H4 (cell line): ENCODE data around the gene SH3BP5L. TPM values are rescaled to one million over a fixed set of nuclear protein-coding genes. Genes with fewer than 3 reads are reported as not detected.
"Not testable (repeated sequence)": the region's sequence is repeated elsewhere in the genome, so short reads cannot be mapped to it uniquely, and the experiment has no call there.

Experiments
- DNase-seq: peaks from one replicate; pipeline ENCODE4 v3.0.0-alpha.2; 2015; ENCODE audit warnings: low spot score
- total RNA-seq: library from RNA; depleted of rRNA; stranded (reverse); fragments of >200 nt; shearing (Covaris generic); gene quantifications from 2 replicates; pipeline ENCODE4 v1.2.3, GENCODE V29; 2014

Gene SH3BP5L
- total RNA-seq, 1 experiment from 2014 or later: 9.1 TPM

DNA sequence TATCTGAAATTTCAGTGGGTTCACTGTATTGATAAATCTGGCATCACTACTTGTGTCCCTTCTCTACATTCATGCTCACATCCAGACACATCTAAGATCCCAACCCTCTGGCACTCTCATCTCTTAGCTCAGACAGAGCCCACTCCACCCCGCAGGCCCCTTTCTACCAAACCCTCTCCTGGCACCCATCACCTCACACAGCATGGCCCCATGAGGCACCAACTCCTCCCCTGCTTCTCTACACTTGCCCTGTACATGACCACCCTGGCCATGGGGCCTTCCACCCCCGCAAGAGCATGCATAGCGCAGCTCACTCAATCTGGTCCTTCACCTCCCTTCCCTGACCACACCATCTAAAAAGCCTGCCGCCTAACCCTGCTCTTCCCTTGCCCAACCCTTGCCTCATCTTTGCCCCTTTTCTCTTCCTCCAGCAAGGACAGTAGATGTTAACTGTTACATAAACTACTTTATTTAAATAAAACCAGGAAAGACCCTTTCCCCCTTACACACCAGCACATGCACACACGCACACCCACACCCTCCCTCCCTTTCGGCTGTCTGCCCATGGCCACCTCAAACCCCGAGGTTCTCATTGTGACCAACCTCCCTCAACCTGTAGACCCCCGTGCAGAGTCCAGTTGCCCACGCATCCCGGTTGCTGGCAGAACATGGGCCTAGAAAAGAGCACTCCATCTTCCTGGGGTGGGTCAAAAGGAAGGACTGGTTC lies 15.6 kb downstream of the SH3BP5L start:
- no peak for DNase-seq

DNA sequence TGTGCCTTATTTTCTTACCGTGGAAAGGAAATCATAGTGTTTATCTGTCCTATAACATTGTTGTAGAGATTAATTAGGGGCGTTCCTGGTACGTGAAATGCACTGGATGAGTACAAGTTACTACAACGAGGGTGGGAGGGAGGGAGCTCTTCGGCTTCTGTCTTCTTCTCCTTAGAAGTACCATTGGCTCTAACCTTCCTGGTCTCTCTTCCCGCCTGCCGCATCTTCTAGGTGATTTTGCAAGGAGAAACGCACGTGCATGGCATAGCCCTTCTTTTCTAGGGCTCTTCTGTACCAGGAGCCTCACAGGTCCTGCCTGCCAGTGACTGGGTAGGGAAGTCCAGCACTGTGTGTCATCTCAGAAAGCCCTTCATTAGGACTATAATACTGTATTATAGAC lies 16.8 kb downstream of the SH3BP5L start:
- DNase-seq: no peak

DNA sequence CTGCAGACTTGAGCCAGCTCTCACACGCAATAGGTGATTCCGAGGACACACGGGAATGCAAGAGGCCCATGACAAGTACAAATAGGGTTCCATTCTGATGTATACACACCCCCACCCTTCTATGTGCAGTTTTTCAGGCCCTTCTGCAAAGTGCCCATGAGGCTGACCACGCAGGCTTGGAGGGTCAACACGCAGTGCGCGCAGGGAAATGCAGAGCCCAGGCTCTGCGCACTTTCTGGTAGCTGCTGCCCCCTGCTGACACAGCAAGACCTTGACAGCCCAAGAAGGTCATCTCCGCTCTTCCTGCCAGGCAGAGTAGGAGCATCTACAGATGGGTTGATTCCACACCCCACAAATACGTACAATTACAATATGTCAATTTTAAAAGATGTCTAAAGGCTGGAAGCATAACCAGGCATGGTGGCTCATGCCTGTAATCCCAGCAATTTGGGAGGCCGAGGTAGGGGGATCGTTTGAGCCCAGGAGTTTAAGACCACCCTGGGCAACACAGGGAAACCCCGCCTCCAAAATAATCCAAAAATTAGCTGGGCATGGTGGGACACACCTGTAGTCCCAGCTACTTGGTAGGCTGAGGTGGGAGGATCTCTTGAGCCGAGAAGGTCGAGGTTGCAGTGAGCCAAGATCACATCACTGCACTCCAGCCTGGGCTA lies 18.5 kb downstream of the SH3BP5L start:
- DNase-seq: peak; percentile 44

DNA sequence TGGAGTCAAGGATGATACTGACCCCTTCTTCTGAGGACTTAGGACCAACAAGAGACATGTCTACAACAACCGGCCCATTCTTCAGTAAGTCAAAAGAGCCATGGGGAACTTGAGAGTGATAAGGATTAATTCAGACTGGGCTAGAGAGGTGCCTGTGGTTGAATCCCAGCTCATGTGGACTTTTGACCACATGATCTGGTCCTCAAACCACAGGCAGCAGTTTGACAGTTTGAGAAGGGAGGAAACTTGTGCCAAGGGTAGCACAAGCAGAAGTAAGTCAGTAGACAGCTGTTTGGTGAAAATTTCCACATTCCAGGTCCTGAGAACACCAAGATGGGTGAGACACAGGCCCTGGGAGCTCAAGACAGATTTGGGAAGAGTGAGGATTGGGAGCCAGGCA lies 19.8 kb downstream of the SH3BP5L start:
- no peak for DNase-seq

DNA sequence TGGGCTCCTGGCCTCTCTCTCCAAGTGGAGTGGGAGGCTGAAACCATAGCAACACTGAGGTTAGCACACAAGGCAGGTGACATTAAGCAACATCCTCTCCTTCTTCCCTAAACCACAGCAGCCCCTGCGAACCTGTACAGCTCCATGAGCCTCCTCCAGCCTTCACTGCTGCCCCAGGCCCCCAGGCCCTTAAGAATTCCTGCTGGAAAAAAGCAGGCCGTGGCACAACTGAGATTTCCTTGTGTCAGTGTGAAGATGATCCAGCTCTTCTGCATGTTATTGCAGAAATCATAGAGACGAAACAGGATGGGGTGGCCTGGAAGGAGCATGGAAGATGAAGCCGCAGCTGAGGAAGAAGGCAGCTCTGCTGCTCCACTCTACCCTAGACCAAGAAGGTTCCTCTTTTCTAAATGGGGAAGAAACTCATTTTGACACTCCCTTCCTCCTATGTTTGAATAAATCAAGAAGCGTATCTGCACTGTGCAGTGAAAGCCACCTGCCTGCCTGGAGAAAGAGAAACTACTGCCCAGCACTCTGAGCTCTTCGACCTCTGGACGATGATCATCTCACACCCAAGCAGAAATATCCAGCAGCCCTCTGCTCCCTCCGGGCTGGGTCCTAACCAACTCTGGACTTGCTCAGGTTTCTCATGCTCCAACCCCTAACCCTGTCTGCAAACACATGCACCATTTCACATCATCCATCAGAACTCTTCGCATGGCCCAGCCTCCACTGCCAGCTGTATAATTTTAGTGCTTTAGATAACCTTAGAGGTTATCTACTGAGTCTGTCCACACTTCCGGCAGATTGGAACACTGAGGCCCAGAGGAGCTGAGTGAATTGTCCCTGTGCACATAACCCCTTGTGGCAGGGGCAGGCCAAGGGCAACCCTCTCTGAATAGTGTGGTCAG lies 20.7 kb downstream of the SH3BP5L start:
- no peak for DNase-seq

DNA sequence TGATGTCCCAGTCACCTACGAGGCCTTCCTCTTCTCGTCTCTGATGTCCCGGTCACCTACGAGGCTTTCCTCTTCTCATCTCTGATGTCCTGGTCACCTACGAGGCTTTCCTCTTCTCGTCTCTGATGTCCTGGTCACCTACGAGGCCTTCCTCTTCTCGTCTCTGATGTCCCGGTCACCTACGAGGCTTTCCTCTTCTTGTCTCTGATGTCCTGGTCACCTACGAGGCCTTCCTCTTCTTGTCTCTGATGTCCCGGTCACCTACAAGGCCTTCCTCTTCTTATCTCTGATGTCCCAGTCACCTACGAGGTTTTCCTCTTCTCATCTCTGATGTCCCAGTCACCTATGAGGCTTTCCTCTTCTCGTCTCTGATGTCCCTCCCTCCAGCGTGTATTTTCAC lies 22.2 kb downstream of the SH3BP5L start:
- not testable (repeated sequence) for DNase-seq

DNA sequence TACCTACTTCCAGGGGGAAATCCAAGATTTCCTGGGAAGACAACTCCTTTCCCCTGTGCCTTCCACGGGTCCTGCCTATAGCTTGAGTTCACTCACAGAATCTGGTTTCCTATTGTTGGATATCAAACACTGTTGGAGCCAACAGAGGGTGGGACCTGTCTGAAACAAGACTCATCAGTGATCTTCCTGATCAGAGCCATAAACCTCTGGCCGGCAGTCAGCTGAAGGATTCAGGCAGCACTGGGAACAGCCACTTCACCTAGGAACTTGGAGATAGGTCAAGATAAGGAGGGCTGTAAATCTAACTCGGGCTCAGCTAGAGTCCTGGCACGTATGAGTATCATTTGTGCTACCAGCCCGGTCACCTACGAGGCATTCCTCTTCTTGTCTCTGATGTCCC lies 23.3 kb downstream of the SH3BP5L start:
- DNase-seq: no peak

DNA sequence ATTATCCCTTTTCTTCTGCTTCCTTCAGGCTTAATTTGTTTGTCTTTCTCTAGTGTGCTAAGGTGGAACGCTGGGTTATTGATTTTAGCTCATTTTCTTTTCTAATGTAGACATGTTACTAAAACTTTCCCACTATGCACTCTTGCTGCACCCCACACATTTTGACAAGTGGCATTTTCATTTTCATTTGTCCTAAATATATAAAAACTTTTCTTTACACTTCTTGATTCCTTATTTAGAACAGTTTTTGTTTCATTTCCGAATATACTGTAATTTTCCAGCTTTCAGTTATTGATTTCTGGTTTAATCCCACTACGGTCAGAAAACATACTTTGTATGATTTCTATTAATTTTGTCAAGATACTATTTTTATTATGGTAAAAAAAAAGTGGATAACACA lies 25.3 kb downstream of the SH3BP5L start:
- DNase-seq: no peak

DNA sequence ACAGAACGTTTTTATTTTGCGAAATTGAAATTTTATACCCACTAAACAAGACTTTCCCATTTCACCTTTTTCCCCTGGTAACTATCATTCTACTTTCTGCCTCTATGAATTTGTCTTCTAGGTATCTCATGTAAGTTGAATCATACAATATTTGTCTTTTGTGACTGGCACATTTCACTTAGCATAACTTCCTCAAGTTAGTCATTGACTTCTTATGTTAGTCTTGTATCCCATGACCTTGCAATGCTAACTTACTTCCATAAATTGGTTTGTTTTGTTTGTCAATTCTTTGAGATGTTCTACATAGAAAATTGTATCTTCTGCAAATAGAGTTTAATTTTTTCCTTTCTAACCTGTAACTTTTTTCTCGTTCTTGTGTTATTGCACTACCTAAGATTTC lies 26.9 kb downstream of the SH3BP5L start:
- no peak for DNase-seq

DNA sequence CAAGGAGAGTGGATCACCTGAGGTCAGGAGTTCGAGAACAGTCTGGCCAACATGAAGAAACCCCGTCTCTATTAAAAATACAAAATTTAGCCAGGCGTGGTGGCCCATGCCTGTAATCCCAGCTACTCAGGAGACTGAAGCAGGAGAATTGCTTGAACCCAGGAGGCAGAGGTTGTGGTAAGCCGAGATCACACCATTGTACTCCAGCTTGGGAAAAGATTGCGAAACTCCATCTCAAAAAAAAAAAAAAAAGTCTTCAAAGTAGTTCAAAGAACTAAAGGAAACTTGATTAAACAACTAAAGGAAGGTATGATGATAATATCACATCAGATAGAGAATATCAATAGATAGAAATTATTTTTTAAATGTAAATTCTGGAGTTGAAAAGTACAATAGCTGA lies 31.1 kb downstream of the SH3BP5L start:
- not testable (repeated sequence) for DNase-seq

DNA sequence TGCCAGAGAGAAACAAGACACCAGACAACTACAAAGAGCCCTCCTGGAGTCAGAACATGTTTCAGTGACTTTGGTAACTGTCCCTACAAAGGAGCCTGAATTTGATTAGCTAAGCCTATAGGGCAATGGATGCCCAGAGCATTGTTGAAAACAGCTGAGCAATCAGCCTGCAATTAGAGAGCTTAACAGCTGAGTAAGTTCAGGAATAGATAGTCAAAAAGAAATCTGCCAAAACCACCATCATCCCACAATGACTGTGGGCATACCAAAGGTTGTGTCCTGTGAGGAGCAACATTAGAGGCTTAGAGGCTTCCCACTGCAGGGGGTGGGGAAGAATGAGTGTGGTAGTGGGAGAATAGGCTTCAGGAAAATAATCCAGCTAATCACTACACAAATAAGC lies 32.1 kb downstream of the SH3BP5L start:
- DNase-seq: no peak

DNA sequence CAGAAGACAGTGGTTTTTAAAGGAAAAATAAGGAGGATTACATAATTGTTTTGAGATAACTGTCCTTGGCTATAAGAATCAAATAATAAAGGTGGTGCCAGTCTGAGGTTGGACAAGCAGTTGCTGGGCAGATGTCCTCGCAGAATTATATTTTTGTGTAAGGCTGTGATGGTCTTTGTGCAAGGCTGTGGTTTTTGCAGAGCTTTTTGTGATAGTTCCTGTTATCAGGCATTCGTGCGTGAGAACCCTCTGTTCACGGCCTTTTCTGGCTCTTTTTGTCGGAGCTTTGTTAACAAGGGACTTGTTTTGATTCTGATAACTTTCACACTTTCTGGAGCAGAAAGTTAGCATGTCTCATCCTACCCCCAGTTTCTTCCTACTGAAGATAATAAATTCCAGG lies 33.4 kb downstream of the SH3BP5L start:
- no peak for DNase-seq

DNA sequence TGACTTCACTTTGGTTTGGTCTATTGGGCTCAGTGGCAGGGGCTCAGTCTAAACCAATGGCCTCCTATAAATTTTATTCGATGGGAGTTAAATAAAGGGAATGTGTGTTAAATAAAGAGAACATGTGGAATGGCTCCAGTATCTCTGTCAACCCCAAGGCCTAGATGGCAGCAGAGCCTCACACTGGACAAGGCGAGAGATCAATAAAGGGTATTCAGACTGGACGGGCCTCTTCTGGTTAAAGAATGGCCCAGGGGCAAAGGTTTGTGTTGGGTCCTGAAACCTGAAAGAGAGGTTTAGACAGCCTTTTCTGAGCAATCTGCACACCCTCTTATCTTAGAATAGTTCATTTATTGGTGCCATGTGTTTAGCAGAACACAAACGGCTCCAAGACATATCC lies 34.7 kb downstream of the SH3BP5L start:
- DNase-seq: no peak

DNA sequence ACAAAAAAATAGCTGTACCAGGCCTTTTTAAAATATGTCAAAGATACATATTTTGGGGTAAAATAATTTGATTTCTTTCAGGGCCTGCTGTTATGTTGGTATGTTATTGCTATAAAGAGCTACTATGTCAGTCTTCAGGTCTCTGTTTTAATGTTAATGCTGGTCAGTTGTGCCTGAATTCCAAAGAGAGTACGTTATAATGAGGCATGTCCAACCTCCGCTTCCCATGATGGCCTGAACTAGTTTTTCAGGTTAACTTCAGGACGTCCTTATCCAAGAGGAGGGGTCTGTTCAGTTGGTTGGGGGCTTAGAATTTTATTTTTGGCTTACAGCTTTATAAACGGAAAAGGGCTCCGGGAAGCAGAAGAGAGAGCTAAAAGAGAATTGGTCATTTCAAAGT lies 35.3 kb downstream of the SH3BP5L start:
- DNase-seq: no peak

DNA sequence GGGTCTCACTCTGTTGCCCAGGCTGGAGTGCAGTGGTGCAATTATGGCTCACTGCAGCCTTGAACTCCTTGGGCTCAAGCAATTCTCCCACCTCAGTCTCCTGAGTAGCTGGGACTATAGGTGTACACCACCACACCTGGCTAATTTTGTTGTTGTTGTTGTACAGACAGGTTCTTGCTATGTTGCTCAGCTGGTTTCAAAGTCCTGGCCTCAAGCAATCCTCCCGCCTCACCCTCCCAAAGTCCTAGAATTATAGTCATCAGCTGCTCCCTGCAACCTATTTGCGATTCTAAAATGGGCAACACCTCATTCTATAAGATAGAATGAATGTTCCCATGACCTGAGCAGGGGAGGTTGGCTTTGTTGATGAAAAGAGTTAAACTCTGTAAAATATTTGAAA lies 36.4 kb downstream of the SH3BP5L start:
- not testable (repeated sequence) for DNase-seq

DNA sequence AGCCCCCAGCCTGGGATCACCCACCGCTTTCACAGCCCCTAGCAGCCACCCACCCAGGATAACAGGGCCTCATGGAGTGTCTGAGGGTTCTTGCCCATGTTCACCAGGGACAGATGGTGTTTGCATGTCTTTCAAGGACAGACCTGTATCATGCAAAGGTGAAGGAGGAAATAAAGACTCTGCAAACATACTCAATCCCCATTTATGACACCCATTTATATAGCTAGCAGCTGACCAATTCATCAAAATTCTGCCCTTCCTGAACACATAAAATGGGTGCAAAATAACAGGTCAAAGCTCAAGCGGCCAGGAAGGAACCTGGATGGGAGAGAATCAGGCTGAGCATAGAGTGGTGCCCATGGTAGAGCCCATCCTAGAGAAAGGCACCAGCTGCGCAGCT lies 37.4 kb downstream of the SH3BP5L start:
- DNase-seq: no peak

DNA sequence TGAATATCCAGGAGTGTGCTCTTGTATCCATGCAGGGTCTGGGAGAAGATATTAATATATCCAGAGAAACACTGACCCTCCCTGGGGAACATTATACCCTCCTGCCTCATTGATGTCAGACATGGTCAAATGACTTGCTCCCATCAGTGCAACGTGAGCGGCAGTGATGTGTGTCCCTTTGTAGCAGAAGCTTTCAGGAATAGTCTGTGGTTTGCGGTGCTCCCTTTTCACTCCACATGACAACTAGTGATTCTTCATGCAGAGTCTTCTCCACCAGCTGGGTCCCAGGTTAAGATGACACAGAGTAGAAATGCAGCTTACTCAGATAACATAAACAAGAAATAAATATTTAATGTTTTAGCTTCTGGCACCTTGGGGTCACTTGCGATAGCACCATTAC lies 38.3 kb downstream of the SH3BP5L start:
- DNase-seq: no peak

DNA sequence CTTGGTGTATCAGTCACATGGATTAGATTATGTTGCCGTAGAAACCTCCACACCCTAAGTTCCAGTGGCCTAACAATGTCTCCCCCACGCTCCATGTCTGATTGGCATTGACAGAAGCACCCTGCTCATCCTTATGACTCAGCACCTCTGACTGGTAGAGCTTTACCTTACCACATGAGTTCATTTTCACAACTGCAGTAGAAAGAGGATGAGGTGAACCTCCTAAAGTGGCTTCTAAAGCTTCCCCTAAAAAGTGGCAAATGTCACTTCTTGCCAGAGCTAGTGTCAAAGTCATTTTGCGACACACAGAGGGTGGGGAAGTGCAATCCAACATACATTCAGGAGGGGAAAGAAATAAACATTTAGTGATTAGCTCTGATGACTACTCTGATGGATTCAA lies 39.6 kb downstream of the SH3BP5L start:
- no peak for DNase-seq

DNA sequence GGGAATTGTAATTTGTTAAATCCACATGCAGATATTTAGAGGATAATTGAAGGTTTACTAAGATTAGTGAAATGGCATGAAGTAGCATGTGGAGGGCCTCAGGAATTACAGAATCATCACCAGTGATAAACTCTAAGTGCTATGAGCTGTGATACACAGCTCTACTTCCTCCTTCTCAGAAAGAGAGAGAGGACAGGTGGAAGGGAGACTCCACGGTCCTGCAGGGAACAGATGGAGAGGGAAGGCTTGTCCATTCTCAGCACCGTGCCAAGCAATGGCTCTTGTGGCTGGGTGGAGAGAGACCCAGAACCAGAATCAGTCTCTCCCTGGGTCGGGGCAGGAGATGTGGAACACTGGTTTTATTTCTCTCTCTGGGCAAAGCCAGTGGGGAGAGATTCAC lies 42.3 kb downstream of the SH3BP5L start:
- DNase-seq: no peak

DNA sequence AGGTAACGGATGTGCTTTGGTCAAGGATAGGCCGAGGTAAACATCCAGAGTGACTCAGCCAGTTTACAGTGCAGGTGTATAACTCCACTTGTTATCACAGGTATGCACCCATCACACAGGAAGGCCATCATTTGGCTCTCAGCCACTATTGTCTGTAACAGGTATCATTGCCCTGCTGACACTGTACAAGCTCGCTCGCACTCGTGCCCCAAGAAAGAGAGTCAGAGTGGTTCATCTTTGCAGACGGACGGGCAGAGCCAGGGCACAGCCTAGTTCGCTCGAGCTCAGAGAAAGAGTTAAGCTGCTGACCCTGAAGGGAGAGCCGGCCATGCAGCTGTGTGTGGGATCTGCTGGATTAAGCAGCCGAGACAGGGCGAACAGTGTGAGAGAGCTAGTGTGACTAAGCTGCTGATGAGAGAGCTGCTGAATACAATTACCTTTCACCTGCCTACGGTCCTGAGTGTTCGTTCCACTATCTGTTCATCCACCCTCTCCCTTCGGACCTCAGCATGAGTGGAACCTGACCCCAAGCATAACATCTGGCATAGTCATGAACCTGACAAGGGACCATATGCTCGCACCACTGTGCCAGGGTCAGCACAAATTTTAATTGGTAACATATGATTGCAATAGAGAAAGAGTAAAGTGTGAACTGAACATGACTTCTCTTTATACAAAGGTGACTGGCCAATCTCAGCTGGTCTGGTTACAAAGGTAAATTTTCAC lies 43.1 kb downstream of the SH3BP5L start:
- DNase-seq: no peak

DNA sequence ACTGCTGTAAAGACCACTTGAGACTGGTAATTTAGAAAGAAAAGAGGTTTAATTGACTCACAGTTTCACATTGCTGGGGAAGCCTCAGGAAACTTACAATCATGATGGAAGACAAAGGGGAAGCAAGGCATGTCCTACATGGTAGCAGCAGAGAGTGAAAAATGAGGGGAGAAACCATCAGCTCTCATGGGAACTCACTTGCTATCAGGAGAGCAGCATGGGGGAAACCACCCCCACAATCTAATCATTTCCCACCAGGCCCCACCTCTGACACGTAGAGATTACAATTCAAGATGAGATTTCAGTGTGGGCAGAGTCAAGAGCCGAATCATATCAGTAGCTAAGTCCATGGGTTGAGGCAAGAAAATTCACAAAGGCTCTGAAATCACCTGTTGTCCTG lies 46.4 kb downstream of the SH3BP5L start:
- no peak for DNase-seq

DNA sequence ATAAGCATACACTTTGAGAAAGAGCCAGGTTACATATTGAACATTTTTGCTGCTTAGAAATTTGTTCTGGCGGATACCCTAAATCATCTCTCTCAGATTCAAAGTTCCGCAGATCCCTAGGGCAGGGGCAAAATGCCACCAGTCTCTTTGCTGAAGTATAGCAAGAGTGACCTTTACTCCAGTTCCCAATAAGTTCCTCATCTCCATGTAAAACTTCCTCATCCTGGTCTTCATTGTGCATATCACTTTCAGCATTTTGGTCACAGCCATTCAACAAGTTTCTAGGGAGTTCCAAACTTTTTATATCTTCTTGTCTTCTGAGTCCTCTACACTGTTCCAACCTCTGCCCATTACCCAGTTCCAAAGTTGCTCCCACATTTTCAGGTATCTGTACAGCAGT lies 46.8 kb downstream of the SH3BP5L start:
- no peak for DNase-seq
